Urinary bladder (tissue), 4 donors: ENCODE results near the gene GALNT9. TPM values are rescaled to one million over a fixed set of nuclear protein-coding genes. Genes with fewer than 3 reads are reported as not detected.

Experiments
- DNase-seq: peaks from one replicate; pipeline ENCODE4 v3.0.0-alpha.2; 2015; ENCODE audit errors: extremely low spot score
- H3K27ac ChIP-seq: one replicate; pipeline ENCODE4 v1.5.1; 2013; ENCODE audit warnings: low read depth, mild to moderate bottlenecking, moderate library complexity
- H3K36me3 ChIP-seq: one replicate; pipeline ENCODE4 v1.6.1; 2013; ENCODE audit warnings: mild to moderate bottlenecking, moderate library complexity; ENCODE audit not compliant: insufficient read depth
- H3K4me1 ChIP-seq: one replicate; pipeline ENCODE4 v1.6.1; 2013; ENCODE audit warnings: mild to moderate bottlenecking, moderate library complexity; ENCODE audit not compliant: insufficient read depth
- H3K4me3 ChIP-seq: one replicate; pipeline ENCODE4 v1.5.1; 2013; ENCODE audit warnings: low read depth, low read length
- WGBS: extraction: QIAGEN DNeasy Blood & Tissue Kit; methylation state at CpG from one replicate; pipeline ENCODE4 v1.1.7; 2013; 5-methylcytosine and 5-hydroxymethylcytosine counted together
- polyA plus RNA-seq: library from polyadenylated mRNA; stranded (reverse); fragments of 200-250 nt; gene quantifications from one replicate; pipeline ENCODE4 v1.2.3, GENCODE V29; 2013
- total RNA-seq: library from RNA; depleted of rRNA; stranded (reverse); fragments of >200 nt; gene quantifications from one replicate; pipeline ENCODE4 v1.2.3, GENCODE V29; 2014
- donor health status: healthy with polysubstance abuse.
- donor health status: healthy.

Gene GALNT9
- total and polyA plus RNA-seq, 2 donors = 0.60 to 2.4 TPM

GRCh38 chr12:132190834-132191500 is 138.4 kb downstream of the GALNT9 start:
- Histone ChIP-seq H3K27ac (no peak overlapping the region), H3K4me3 (no peak overlapping the region), H3K4me1 (no peaks in the 10 kb centered on the region), H3K36me3 (no peaks in the 10 kb centered on the region)
- 85% methylated on average over 30 of the region's 30 CpGs for WGBS
- no peak for DNase-seq

- H3K4me3 ChIP-seq = peak overlapping the region; percentile 47
- 40% methylated on average over 59 of the region's 59 CpGs for WGBS
- H3K36me3 ChIP-seq = no peaks in the 10 kb centered on the region
- no peaks in the 10 kb centered on the region for H3K4me1 ChIP-seq
- DNase-seq = no peak
- no peak overlapping the region for H3K27ac ChIP-seq
Measured at GRCh38 chr12:132190012-132190755, 139.2 kb downstream of the GALNT9 start.

- Histone ChIP-seq H3K4me1 (no peaks in the 10 kb centered on the region), H3K27ac (peak overlapping the region; percentile 72), H3K4me3 (peak overlapping the region; percentile 47), H3K36me3 (no peaks in the 10 kb centered on the region)
- DNase-seq = peak; percentile 31
- under 1% methylated on average over 69 of the region's 69 CpGs for WGBS
Measured at GRCh38 chr12:132189378-132190011, 139.9 kb downstream of the GALNT9 start.

- WGBS = 17% methylated on average over 20 of the region's 20 CpGs
- H3K36me3 ChIP-seq = no peaks in the 10 kb centered on the region
- DNase-seq = no peak
- H3K4me3 ChIP-seq = peak overlapping the region; percentile 47
- H3K27ac ChIP-seq = peak overlapping the region; percentile 72
- no peaks in the 10 kb centered on the region for H3K4me1 ChIP-seq
Measured at GRCh38 chr12:132188916-132189325, 140.5 kb downstream of the GALNT9 start.

- WGBS = 84% methylated on average over 21 of the region's 21 CpGs
- Histone ChIP-seq H3K27ac (no peak overlapping the region), H3K36me3 (no peaks in the 10 kb centered on the region), H3K4me3 (no peak overlapping the region), H3K4me1 (no peaks in the 10 kb centered on the region)
- DNase-seq = no peak
Measured at GRCh38 chr12:132188451-132188901, 140.9 kb downstream of the GALNT9 start.

GRCh38 chr12:132187646-132188450 is 141.5 kb downstream of the GALNT9 start:
- WGBS = 89% methylated on average over 35 of the region's 35 CpGs
- DNase-seq = no peak

GRCh38 chr12:132186857-132187620 is 142.3 kb downstream of the GALNT9 start:
- no peak overlapping the region for H3K27ac ChIP-seq
- WGBS = 80% methylated on average over 39 of the region's 39 CpGs
- no peaks in the 10 kb centered on the region for H3K36me3 ChIP-seq
- no peaks in the 10 kb centered on the region for H3K4me1 ChIP-seq
- no peak overlapping the region for H3K4me3 ChIP-seq
- DNase-seq = no peak

More at GRCh38 chr12:132187646-132188450, 141.5 kb downstream of the GALNT9 start:
- Histone ChIP-seq H3K36me3 (no peaks in the 10 kb centered on the region), H3K4me3 (no peak overlapping the region), H3K4me1 (no peaks in the 10 kb centered on the region), H3K27ac (no peak overlapping the region)

- H3K4me3 ChIP-seq = no peak overlapping the region
- H3K36me3 ChIP-seq = no peaks in the 10 kb centered on the region
- 41% methylated on average over 24 of the region's 24 CpGs for WGBS
- no peak overlapping the region for H3K27ac ChIP-seq
- DNase-seq = no peak
- no peaks in the 10 kb centered on the region for H3K4me1 ChIP-seq
Measured at GRCh38 chr12:132186208-132186856, 143.1 kb downstream of the GALNT9 start.

GRCh38 chr12:132185705-132186104 is 143.7 kb downstream of the GALNT9 start:
- DNase-seq = no peak
- H3K36me3 ChIP-seq = no peaks in the 10 kb centered on the region
- no peaks in the 10 kb centered on the region for H3K4me1 ChIP-seq
- no peak overlapping the region for H3K27ac ChIP-seq
- WGBS = 69% methylated on average over 16 of the region's 16 CpGs
- H3K4me3 ChIP-seq = no peak overlapping the region

GRCh38 chr12:132182711-132183365 is 146.6 kb downstream of the GALNT9 start:
- Histone ChIP-seq H3K27ac (no peak overlapping the region), H3K4me3 (no peak overlapping the region), H3K36me3 (no peaks in the 10 kb centered on the region), H3K4me1 (no peaks in the 10 kb centered on the region)
- DNase-seq = no peak
- WGBS = 77% methylated on average over 10 of the region's 10 CpGs

GRCh38 chr12:132182206-132182710 is 147.1 kb downstream of the GALNT9 start:
- Histone ChIP-seq H3K4me3 (no peak overlapping the region), H3K4me1 (no peaks in the 10 kb centered on the region), H3K36me3 (no peaks in the 10 kb centered on the region), H3K27ac (no peak overlapping the region)
- DNase-seq = no peak
- 92% methylated on average over 21 of the region's 21 CpGs for WGBS
